ENCODE results near the gene KLHL22.

GRCh38 chr22:20426259-20426615 lies 69.4 kb downstream of the KLHL22 start:
- TF ChIP-seq RFX5 (IDR thresholded peaks at IDR 0.05; ENCODE audit: borderline replicate concordance, low read depth, low read length) (no peak), CTBP2 (IDR thresholded peaks at IDR 0.05; ENCODE audit: borderline replicate concordance, insufficient read depth, insufficient read length, low read length) (no peak), EP300 (IDR thresholded peaks at IDR 0.05; ENCODE audit: borderline replicate concordance in 1 of 2, low read depth in 2 of 2, low read length in 2 of 2) (no peak), YY1 (IDR thresholded peaks at IDR 0.05; ENCODE audit: low read depth, low read length) (no peak), CTCF (IDR thresholded peaks at IDR 0.05; ENCODE audit: control extremely low read depth in 1 of 3, insufficient read depth in 1 of 3, low read depth in 1 of 3, low read length in 3 of 3) (no peak), EZH2 (IDR thresholded peaks at IDR 0.05; ENCODE audit: low read depth, low read length, severe bottlenecking) (no peak), USF2 (IDR thresholded peaks at IDR 0.05; ENCODE audit: low read length) (no peak), CEBPB (IDR thresholded peaks at IDR 0.05; ENCODE audit: low read depth, low read length) (no peak), SP1 (IDR thresholded peaks at IDR 0.05; ENCODE audit: low read depth, low read length) (no peak), RAD21 (IDR thresholded peaks at IDR 0.05 in 1 of 2, conservative IDR thresholded peaks at IDR 0.05 in 1 of 2; ENCODE audit: low read depth in 2 of 2, low read length in 2 of 2) (no peak), SP2 (IDR thresholded peaks at IDR 0.05; ENCODE audit: low read length) (no peak), CHD2 (IDR thresholded peaks at IDR 0.05; ENCODE audit: low read length) (no peak), GTF2F1 (IDR thresholded peaks at IDR 0.05; ENCODE audit: borderline replicate concordance, low read depth, low read length) (no peak)

Data from H1 (cell line).